ENCODE measurements around the gene UXS1. TPM values are rescaled to one million over a fixed set of nuclear protein-coding genes. Genes with fewer than 3 reads are reported as not detected.
A peak's percentile ranks its signal among the peaks of the same experiment; 100 is the strongest.

The UXS1 gene
- total and polyA plus RNA-seq, 2 donors (not counting 1 experiment from before 2014, with no cell fraction given) = 20.3 to 44.8 TPM

GRCh38 chr2:106085181-106085940 is 108.7 kb downstream of the UXS1 start:
- Mint-ChIP-seq H3K27me3 (no peaks in the 10 kb centered on the region), H3K9me3 (ENCODE audit: insufficient read depth) (no peaks in the 10 kb centered on the region), H3K4me1 (peaks cover 13% of the 10 kb centered on the region), H3K4me3 (no peak overlapping the region), H3K27ac (no peak overlapping the region)
- Histone ChIP-seq H3K4me1 (ENCODE audit: control insufficient read depth in 2 of 2, insufficient read depth in 2 of 2, low read length in 2 of 2) (peaks cover 0 to 6% of the 10 kb centered on the region in 2 donors), H3K4me2 (replicated peaks; ENCODE audit: low read depth, low read length, poor library complexity, severe bottlenecking) (no peak overlapping the region), H2AFZ (ENCODE audit: insufficient read depth, low read depth, low read length, poor library complexity, severe bottlenecking) (no peak overlapping the region), H3K4me3 (ENCODE audit: control extremely low read depth in 1 of 5, extremely low read depth in 1 of 5, insufficient read depth in 1 of 5, low read depth in 2 of 5, low read length in 4 of 5) (no peak overlapping the region), H3K36me3 (replicated peaks in 1 of 2; ENCODE audit: control extremely low read depth in 1 of 2, control insufficient read depth in 1 of 2, extremely low read depth in 1 of 2, insufficient read depth in 2 of 2, low read length in 1 of 2) (no peaks in the 10 kb centered on the region), H3K79me2 (ENCODE audit: control insufficient read depth, insufficient read depth, low read length) (no peaks in the 10 kb centered on the region), H3K27ac (ENCODE audit: low read length in 2 of 2) (no peak overlapping the region), H3K9me3 (ENCODE audit: control extremely low read depth in 1 of 3, control insufficient read depth in 2 of 3, insufficient read depth in 1 of 3, low read length in 2 of 3) (peaks cover 0 to 3% (median 1%) of the 10 kb centered on the region in 3 donors), H3K9ac (ENCODE audit: low read length) (no peak overlapping the region), H3K27me3 (replicated peaks in 1 of 4; ENCODE audit: control extremely low read depth in 1 of 4, control insufficient read depth in 3 of 4, insufficient read depth in 4 of 4, low read length in 3 of 4) (no peaks in the 10 kb centered on the region), H4K20me1 (ENCODE audit: control insufficient read depth, insufficient read depth, low read length, poor library complexity, severe bottlenecking) (no peaks in the 10 kb centered on the region)
- TF ChIP-seq, protein P1, sequence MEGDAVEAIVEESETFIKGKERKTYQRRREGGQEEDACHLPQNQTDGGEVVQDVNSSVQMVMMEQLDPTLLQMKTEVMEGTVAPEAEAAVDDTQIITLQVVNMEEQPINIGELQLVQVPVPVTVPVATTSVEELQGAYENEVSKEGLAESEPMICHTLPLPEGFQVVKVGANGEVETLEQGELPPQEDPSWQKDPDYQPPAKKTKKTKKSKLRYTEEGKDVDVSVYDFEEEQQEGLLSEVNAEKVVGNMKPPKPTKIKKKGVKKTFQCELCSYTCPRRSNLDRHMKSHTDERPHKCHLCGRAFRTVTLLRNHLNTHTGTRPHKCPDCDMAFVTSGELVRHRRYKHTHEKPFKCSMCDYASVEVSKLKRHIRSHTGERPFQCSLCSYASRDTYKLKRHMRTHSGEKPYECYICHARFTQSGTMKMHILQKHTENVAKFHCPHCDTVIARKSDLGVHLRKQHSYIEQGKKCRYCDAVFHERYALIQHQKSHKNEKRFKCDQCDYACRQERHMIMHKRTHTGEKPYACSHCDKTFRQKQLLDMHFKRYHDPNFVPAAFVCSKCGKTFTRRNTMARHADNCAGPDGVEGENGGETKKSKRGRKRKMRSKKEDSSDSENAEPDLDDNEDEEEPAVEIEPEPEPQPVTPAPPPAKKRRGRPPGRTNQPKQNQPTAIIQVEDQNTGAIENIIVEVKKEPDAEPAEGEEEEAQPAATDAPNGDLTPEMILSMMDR (IDR thresholded peaks at IDR 0.05) = no peak
- TF ChIP-seq EZH2 (IDR thresholded peaks at IDR 0.05; ENCODE audit: borderline replicate concordance, insufficient read depth, low read depth, low read length, poor library complexity, severe bottlenecking) = no peak
- CTCF ChIA-PET = interaction anchor here (0.9 to 1.6 kb wide), 5 partner anchors 9 to 509 kb away, joined by 3 to 6 read pairs (median 4); no protein-coding TSS in a partner anchor
- POLR2A ChIA-PET = no interaction called here
- intact Hi-C loops (cut with micrococcal nuclease) = no loop called here
- 40% methylated on average over 8 of the region's 9 CpGs for WGBS (ENCODE audit: insufficient coverage)
- DNase-seq = peak; percentile 25
- ATAC-seq (ENCODE audit: low read depth) = no peak

DNA sequence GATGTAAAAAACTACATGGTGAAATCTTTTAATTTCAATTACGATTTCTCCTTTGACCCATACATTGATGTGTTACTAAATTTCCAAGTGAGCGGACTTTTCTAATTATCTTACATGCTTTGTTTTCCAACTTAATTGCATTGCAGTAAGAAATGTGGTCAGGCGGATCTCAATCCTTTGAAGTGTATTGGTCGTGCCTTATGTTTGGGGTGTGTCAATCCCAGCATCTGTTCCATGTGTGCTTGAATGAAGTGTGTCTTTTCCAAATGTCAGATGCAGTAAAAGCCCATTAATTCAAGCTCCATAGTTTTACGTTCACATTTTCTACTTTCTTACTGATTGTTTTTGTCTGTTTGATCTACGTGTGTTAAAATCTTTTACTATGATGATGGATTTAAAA is 113.1 kb downstream of the UXS1 start:
- H3K27ac Mint-ChIP-seq = no peak overlapping the region
- ATAC-seq (ENCODE audit: low read depth) = no peak
- no peak overlapping the region for H2AFZ ChIP-seq (ENCODE audit: insufficient read depth, low read depth, low read length, poor library complexity, severe bottlenecking)
- H3K4me3 Mint-ChIP-seq = no peak overlapping the region
- no peak overlapping the region for H3K4me3 ChIP-seq (ENCODE audit: control extremely low read depth in 1 of 5, extremely low read depth in 1 of 5, insufficient read depth in 1 of 5, low read depth in 2 of 5, low read length in 4 of 5)
- H3K27ac ChIP-seq (ENCODE audit: low read length in 2 of 2) = no peak overlapping the region
- H3K79me2 ChIP-seq (ENCODE audit: control insufficient read depth, insufficient read depth, low read length) = no peaks in the 10 kb centered on the region
- no peak for TF ChIP-seq EZH2 (IDR thresholded peaks at IDR 0.05; ENCODE audit: borderline replicate concordance, insufficient read depth, low read depth, low read length, poor library complexity, severe bottlenecking)
- TF ChIP-seq, protein P1 (IDR thresholded peaks at IDR 0.05) = no peak
- no peaks in the 10 kb centered on the region for H3K27me3 ChIP-seq (replicated peaks in 1 of 4; ENCODE audit: control extremely low read depth in 1 of 4, control insufficient read depth in 3 of 4, insufficient read depth in 4 of 4, low read length in 3 of 4)
- H3K4me1 ChIP-seq (ENCODE audit: control insufficient read depth in 2 of 2, insufficient read depth in 2 of 2, low read length in 2 of 2) = no peaks in the 10 kb centered on the region
- H3K9me3 ChIP-seq (ENCODE audit: control extremely low read depth in 1 of 3, control insufficient read depth in 2 of 3, insufficient read depth in 1 of 3, low read length in 2 of 3) = peaks cover 0 to 1% (median 0%) of the 10 kb centered on the region in 3 donors
- intact Hi-C loops (cut with micrococcal nuclease) = no loop called here
- no CpG with 5 or more reads among the region's 6 CpGs for WGBS (ENCODE audit: insufficient coverage)
- CTCF ChIA-PET = no interaction called here
- H3K9me3 Mint-ChIP-seq (ENCODE audit: insufficient read depth) = no peaks in the 10 kb centered on the region
- H3K27me3 Mint-ChIP-seq = no peaks in the 10 kb centered on the region
- no peak overlapping the region for H3K9ac ChIP-seq (ENCODE audit: low read length)
- POLR2A ChIA-PET = no interaction called here
- H4K20me1 ChIP-seq (ENCODE audit: control insufficient read depth, insufficient read depth, low read length, poor library complexity, severe bottlenecking) = no peaks in the 10 kb centered on the region
- no peak overlapping the region for H3K4me2 ChIP-seq (replicated peaks; ENCODE audit: low read depth, low read length, poor library complexity, severe bottlenecking)
- H3K4me1 Mint-ChIP-seq = peaks cover 4% of the 10 kb centered on the region
- no peaks in the 10 kb centered on the region for H3K36me3 ChIP-seq (replicated peaks in 1 of 2; ENCODE audit: control extremely low read depth in 1 of 2, control insufficient read depth in 1 of 2, extremely low read depth in 1 of 2, insufficient read depth in 2 of 2, low read length in 1 of 2)
- DNase-seq = no peak
